K562 (cell line): ENCODE measurements around the gene TECPR1. TPM values are rescaled to one million over a fixed set of nuclear protein-coding genes. Genes with fewer than 3 reads are reported as not detected.

ENCODE experiments used
- ASH1L ChIP-seq: fragments of 450-650 bp; IDR thresholded peaks from 2 replicates; pipeline ENCODE4 v1.6.1; 2018; ENCODE audit warnings: borderline replicate concordance, mild to moderate bottlenecking, low read depth; ENCODE audit not compliant: partially characterized antibody
- E2F3 ChIP-seq: fragments of 250-450 bp; sonication (Bioruptor Pico); IDR thresholded peaks from 2 replicates; pipeline ENCODE4 v1.4.0; 2020; ENCODE audit warnings: mild to moderate bottlenecking
- FOS ChIP-seq: IDR thresholded peaks from 3 replicates; pipeline ENCODE4 v1.6.1; 2011; ENCODE audit not compliant: insufficient read length; ENCODE audit errors: extremely low read depth
- MAZ ChIP-seq, 2 experiments: fragments of 450-650 bp in 1 of 2; sonication (generic) in 1 of 2; formaldehyde crosslinking; IDR thresholded peaks in 1 of 2; conservative IDR thresholded peaks in 1 of 2; 2 replicates each; pipeline versions ENCODE4 v1.4.0 to v1.5.0; 2020; ENCODE audit warnings: mild to moderate bottlenecking in 1 of 2, missing genetic modification reagents in 1 of 2
- MNT ChIP-seq, 2 experiments: fragments of 450-650 bp; conservative IDR thresholded peaks; 2 replicates each; pipeline ENCODE4 v1.6.1; 2017; ENCODE audit warnings: mild to moderate bottlenecking in 2 of 2, moderate library complexity in 2 of 2
- NFIC ChIP-seq: fragments of 450-650 bp; IDR thresholded peaks from 2 replicates; pipeline ENCODE4 v1.6.1; 2017; ENCODE audit warnings: mild to moderate bottlenecking, inconsistent platforms
- NRF1 ChIP-seq, 2 experiments: fragments of 450-650 bp; IDR thresholded peaks in 1 of 2; conservative IDR thresholded peaks in 1 of 2; 2 replicates each; pipeline ENCODE4 v1.6.1; 2014; ENCODE audit warnings: mild to moderate bottlenecking in 2 of 2
- RBBP5 ChIP-seq: fragments of 200-600 bp; sonication (generic); IDR thresholded peaks from 2 replicates; pipeline ENCODE4 v1.6.1; 2012; ENCODE audit warnings: borderline replicate concordance, mild to moderate bottlenecking, low read length, control low read depth, inconsistent platforms; ENCODE audit not compliant: insufficient read depth, poor library complexity, severe bottlenecking
- RFX7 ChIP-seq: fragments of 250-450 bp; sonication (Bioruptor Pico); IDR thresholded peaks from 2 replicates; pipeline ENCODE4 v1.5.1; 2021; ENCODE audit warnings: mild to moderate bottlenecking
- SOX6 ChIP-seq: fragments of 450-650 bp; IDR thresholded peaks from 2 replicates; pipeline ENCODE4 v1.6.1; 2014; ENCODE audit warnings: mild to moderate bottlenecking
- SP2 ChIP-seq: IDR thresholded peaks from 2 replicates; pipeline ENCODE4 v1.6.1; 2011; ENCODE audit warnings: mild to moderate bottlenecking, low read depth, low read length, moderate library complexity; ENCODE audit not compliant: poor library complexity, severe bottlenecking; ENCODE audit errors: extremely low read depth
- TCF7L2 ChIP-seq: fragments of 150-350 bp; IDR thresholded peaks from 2 replicates; pipeline ENCODE4 v1.6.1; 2016; ENCODE audit warnings: low read depth, mild to moderate bottlenecking, low read length, moderate library complexity
- YY1 ChIP-seq, 3 experiments: IDR thresholded peaks; 2 replicates each; pipeline ENCODE4 v1.6.1; 2011; ENCODE audit warnings: low read length in 2 of 3, mild to moderate bottlenecking in 2 of 3, moderate library complexity in 2 of 3, borderline replicate concordance in 1 of 3, control low read depth in 1 of 3, low read depth in 1 of 3; ENCODE audit not compliant: insufficient read depth in 3 of 3, insufficient replicate concordance in 2 of 3, control insufficient read depth in 1 of 3, insufficient read length in 1 of 3; ENCODE audit errors: extremely low read depth in 1 of 3
- ZFP36 ChIP-seq: fragments of 150-350 bp; IDR thresholded peaks from 2 replicates; pipeline ENCODE4 v1.6.1; 2018; ENCODE audit warnings: low read length, low read depth; ENCODE audit not compliant: partially characterized antibody
- ZKSCAN8 ChIP-seq: fragments of 200-800 bp; sonication (Bioruptor generic); IDR thresholded peaks from 2 replicates; pipeline ENCODE4 v1.6.1; 2016; ENCODE audit warnings: missing genetic modification characterization, missing compliant biosample characterization
- ZNF197 ChIP-seq: fragments of 200-800 bp; sonication (Bioruptor generic); IDR thresholded peaks from 2 replicates; pipeline ENCODE4 v1.6.1; 2016; ENCODE audit warnings: low read depth, missing genetic modification characterization, missing compliant biosample characterization
- ZNF395 ChIP-seq: fragments of 200-800 bp; sonication (Bioruptor generic); IDR thresholded peaks from 2 replicates; pipeline ENCODE4 v1.6.1; 2017; ENCODE audit warnings: missing genetic modification characterization, missing compliant biosample characterization
- ZNF449 ChIP-seq: fragments of 250-450 bp; sonication (Bioruptor Pico); IDR thresholded peaks from 2 replicates; pipeline ENCODE4 v1.8.0; 2022; ENCODE audit warnings: moderate library complexity, mild to moderate bottlenecking, inconsistent platforms
- polyA plus RNA-seq, 8 experiments: library from polyadenylated mRNA; depleted of rRNA in 4 of 8; stranded (reverse) in 5 of 8; unstranded in 3 of 8; fragments of >200 nt; fragmentation: Nextera tagmentation in 2 of 8; fragmentation: Illumina TruSeq in 1 of 8; extraction: Ambion mirVana in 2 of 8; extraction: Trizol in 1 of 8; gene quantifications; 2 replicates each; pipeline versions ENCODE4 v1.2.1 to v1.2.3, GENCODE V29; 2011 to 2014; ENCODE audit warnings: inconsistent platforms in 1 of 8, missing spikeins in 1 of 8
- total RNA-seq, 7 experiments: library from RNA; depleted of rRNA in 6 of 7; stranded (reverse); fragments of >200 nt in 6 of 7; fragmentation: Illumina TruSeq in 2 of 7; extraction: Trizol in 2 of 7; gene quantifications; 2 replicates each; pipeline versions ENCODE4 v1.2.1 to v1.2.3, GENCODE V29; 2011 to 2021; ENCODE audit warnings: low replicate concordance in 1 of 7
- TF ChIP-seq, protein P1 (sequence below): fragments of 250-450 bp; sonication (Bioruptor Pico); IDR thresholded peaks from 2 replicates; pipeline ENCODE4 v1.5.0; 2021

TECPR1 gene
- total and polyA plus RNA-seq, 9 of the 15 experiments (the other 6 are each of a cell fraction or from before 2014, with no cell fraction given) = 0.17 to 15.0 (median 2.2) TPM

DNA sequence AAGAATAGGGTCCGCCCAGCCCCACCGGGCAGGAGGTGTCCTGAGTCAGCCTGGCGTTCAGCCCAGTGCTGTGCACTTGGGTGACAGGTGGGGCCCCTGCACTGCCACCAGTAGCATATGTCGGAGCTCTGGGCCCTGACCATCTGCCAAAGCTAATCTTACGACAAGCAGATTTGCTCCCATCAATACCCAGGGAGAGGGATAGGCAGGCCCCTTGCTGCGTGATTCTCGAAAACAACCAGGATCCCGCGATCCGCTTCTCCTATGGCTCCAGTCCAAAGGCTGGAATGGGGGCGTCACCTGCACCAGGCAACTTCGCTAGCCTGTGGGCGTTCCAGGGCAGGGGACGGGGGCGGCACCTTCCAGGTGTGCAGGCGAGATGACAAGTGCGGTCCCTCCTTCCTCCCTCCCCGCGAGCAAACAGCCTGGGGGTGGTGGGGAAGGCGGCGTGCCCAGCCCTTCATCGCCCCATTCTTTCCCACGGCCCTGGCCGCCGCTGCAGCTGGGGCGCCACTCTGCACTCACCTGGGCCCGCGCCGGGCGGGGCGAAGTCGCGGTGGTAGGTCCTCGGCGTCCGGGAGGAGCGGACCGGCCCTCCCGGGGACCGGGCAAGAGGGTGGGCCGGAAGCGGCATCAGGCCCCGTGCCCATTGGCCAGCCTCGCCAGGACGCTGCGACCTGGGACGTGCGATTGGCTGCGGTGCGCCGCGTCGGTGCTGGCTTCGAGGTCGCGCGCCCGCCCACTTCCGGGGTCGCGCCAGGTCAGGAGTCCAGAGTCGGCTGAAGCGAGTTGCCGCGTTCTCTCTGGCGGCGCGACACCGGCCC lies at the start of gene TECPR1 (continued):
- no peak for TF ChIP-seq ZNF197
- TF ChIP-seq NFIC = peak; percentile 36; the same call in 1 of the 2 replicates
- TF ChIP-seq MAZ (CRISPR knock-in tag; conservative IDR thresholded peaks at IDR 0.05 in 1 of 2, IDR thresholded peaks at IDR 0.05 in 1 of 2) = peak; percentile 71 to 73
- peak; percentile 76 for TF ChIP-seq ASH1L
- TF ChIP-seq MNT (conservative IDR thresholded peaks at IDR 0.05) = peak in 1 of 2 experiments; percentile 69; a peak in 2 of 4 replicates
- no peak for TF ChIP-seq ZFP36
- TF ChIP-seq RFX7 = no peak
- TF ChIP-seq SOX6 = no peak
- no peak for TF ChIP-seq TCF7L2
- TF ChIP-seq SP2 = peak; percentile 53
- peak; percentile 60; the same call in 1 of the 2 replicates for TF ChIP-seq ZNF395
- no peak for TF ChIP-seq E2F3 (CRISPR knock-in tag)
- TF ChIP-seq ZKSCAN8 (CRISPR knock-in tag) = no peak
- peak; percentile 54 to 69 for TF ChIP-seq NRF1 (conservative IDR thresholded peaks at IDR 0.05 in 1 of 2, IDR thresholded peaks at IDR 0.05 in 1 of 2)
- peak in 1 of 3 experiments; percentile 9 for TF ChIP-seq YY1 (IDR thresholded peaks at IDR 0.05; ENCODE audit: borderline replicate concordance in 1 of 3, control insufficient read depth in 1 of 3, extremely low read depth in 1 of 3, insufficient read depth in 3 of 3, insufficient read length in 1 of 3, insufficient replicate concordance in 2 of 3, low read depth in 1 of 3, low read length in 2 of 3)
- TF ChIP-seq RBBP5 = peak; percentile 67
- TF ChIP-seq, protein P1, sequence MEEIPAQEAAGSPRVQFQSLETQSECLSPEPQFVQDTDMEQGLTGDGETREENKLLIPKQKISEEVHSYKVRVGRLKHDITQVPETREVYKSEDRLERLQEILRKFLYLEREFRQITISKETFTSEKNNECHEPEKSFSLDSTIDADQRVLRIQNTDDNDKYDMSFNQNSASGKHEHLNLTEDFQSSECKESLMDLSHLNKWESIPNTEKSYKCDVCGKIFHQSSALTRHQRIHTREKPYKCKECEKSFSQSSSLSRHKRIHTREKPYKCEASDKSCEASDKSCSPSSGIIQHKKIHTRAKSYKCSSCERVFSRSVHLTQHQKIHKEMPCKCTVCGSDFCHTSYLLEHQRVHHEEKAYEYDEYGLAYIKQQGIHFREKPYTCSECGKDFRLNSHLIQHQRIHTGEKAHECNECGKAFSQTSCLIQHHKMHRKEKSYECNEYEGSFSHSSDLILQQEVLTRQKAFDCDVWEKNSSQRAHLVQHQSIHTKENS (CRISPR knock-in tag) = no peak
- peak; percentile 85 for TF ChIP-seq FOS
- TF ChIP-seq ZNF449 = no peak
